GM12865 (cell line): ENCODE data around the gene DNAH5.

Experiments
- DNase-seq: peaks from one replicate; pipeline ENCODE4 v3.0.0; 2010; ENCODE audit warnings: low read depth
- H3K4me3 ChIP-seq: 2 replicates; pipeline ENCODE4 v1.5.1; 2011; ENCODE audit warnings: mild to moderate bottlenecking, low read depth, low read length, control low read depth
- CTCF ChIP-seq: IDR thresholded peaks from 2 replicates; pipeline ENCODE4 v1.5.1; 2011; ENCODE audit warnings: low read length, control low read depth, low read depth, inconsistent platforms; ENCODE audit not compliant: insufficient read depth; ENCODE audit errors: missing control alignments

DNAH5 gene

GRCh38 chr5:13698885-13699284 is 245.6 kb downstream of the DNAH5 start:
- DNase-seq = no peak
- no peak for TF ChIP-seq CTCF
- no peak overlapping the region for H3K4me3 ChIP-seq

- no peak for TF ChIP-seq CTCF
- no peak overlapping the region for H3K4me3 ChIP-seq
- no peak for DNase-seq
Observed at GRCh38 chr5:13695076-13695712, 249.3 kb downstream of the DNAH5 start.

- TF ChIP-seq CTCF = no peak
- no peak for DNase-seq
- H3K4me3 ChIP-seq = no peak overlapping the region
Observed at GRCh38 chr5:13692172-13692571, 252.3 kb downstream of the DNAH5 start.

GRCh38 chr5:13676531-13676930 is 268.0 kb downstream of the DNAH5 start:
- no peak overlapping the region for H3K4me3 ChIP-seq
- no peak for DNase-seq
- TF ChIP-seq CTCF = no peak

- TF ChIP-seq CTCF = no peak
- no peak for DNase-seq
- no peak overlapping the region for H3K4me3 ChIP-seq
Observed at GRCh38 chr5:13674391-13674790, 270.1 kb downstream of the DNAH5 start.

GRCh38 chr5:13673511-13673910 is 271.0 kb downstream of the DNAH5 start:
- no peak overlapping the region for H3K4me3 ChIP-seq
- no peak for TF ChIP-seq CTCF
- DNase-seq = no peak

GRCh38 chr5:13664377-13664776 is 280.1 kb downstream of the DNAH5 start:
- no peak for DNase-seq
- H3K4me3 ChIP-seq = no peak overlapping the region
- TF ChIP-seq CTCF = no peak
